GM12878 (cell line): ENCODE data around the gene KCNN3. TPM values are rescaled to one million over a fixed set of nuclear protein-coding genes. Genes with fewer than 3 reads are reported as not detected.
A peak's percentile ranks its signal among the peaks of the same experiment; 100 is the strongest.

ENCODE experiments used
- CBX3 ChIP-seq: fragments of 200-600 bp; sonication (generic); IDR thresholded peaks from 2 replicates; pipeline ENCODE4 v1.6.1; 2016; ENCODE audit warnings: low read depth, borderline replicate concordance
- CEBPB ChIP-seq, 2 experiments: fragments of 150-350 bp in 1 of 2; IDR thresholded peaks; 2 replicates each; pipeline ENCODE4 v1.6.1; 2012 to 2014; ENCODE audit warnings: low read depth in 2 of 2, low read length in 2 of 2, borderline replicate concordance in 1 of 2, inconsistent platforms in 1 of 2
- CHD2 ChIP-seq: IDR thresholded peaks from 2 replicates; pipeline ENCODE4 v1.6.1; 2011; ENCODE audit warnings: low read depth, low read length, improper control_type of control experiment, borderline replicate concordance
- EED ChIP-seq: sonication (generic); IDR thresholded peaks from 2 replicates; pipeline ENCODE4 v1.6.1; 2016; ENCODE audit warnings: antibody characterized with exemption, low read depth
- EP300 ChIP-seq, 2 experiments: fragments of 150-350 bp in 1 of 2; IDR thresholded peaks; 2 replicates each; pipeline ENCODE4 v1.6.1; 2011 to 2012; ENCODE audit warnings: low read depth in 2 of 2, low read length in 2 of 2, borderline replicate concordance in 1 of 2, improper control_type of control experiment in 1 of 2, inconsistent platforms in 1 of 2; ENCODE audit not compliant: control insufficient read depth in 1 of 2
- HDAC2 ChIP-seq: fragments of 200-600 bp; sonication (generic); IDR thresholded peaks from 2 replicates; pipeline ENCODE4 v1.6.1; 2017
- NFYA ChIP-seq: IDR thresholded peaks from 2 replicates; pipeline ENCODE4 v1.6.1; 2011; ENCODE audit warnings: low read depth, mild to moderate bottlenecking, low read length, improper control_type of control experiment, borderline replicate concordance
- NR2C2 ChIP-seq: IDR thresholded peaks from 2 replicates; pipeline ENCODE4 v1.6.1; 2011; ENCODE audit warnings: borderline replicate concordance, low read depth; ENCODE audit not compliant: control insufficient read depth, insufficient read length
- PBX3 ChIP-seq: IDR thresholded peaks from 2 replicates; pipeline ENCODE4 v1.6.1; 2011; ENCODE audit warnings: mild to moderate bottlenecking, low read depth, low read length, moderate library complexity; ENCODE audit not compliant: insufficient replicate concordance
- POLR2AphosphoS5 ChIP-seq: IDR thresholded peaks from 2 replicates; pipeline ENCODE4 v1.6.1; 2011; ENCODE audit warnings: mild to moderate bottlenecking, low read length, inconsistent platforms
- PRDM15 ChIP-seq: fragments of 450-650 bp; formaldehyde crosslinking; IDR thresholded peaks from 2 replicates; pipeline ENCODE4 v1.4.0; 2020; ENCODE audit warnings: mild to moderate bottlenecking, moderate library complexity
- RUNX3 ChIP-seq: IDR thresholded peaks from 2 replicates; pipeline ENCODE4 v1.6.1; 2012; ENCODE audit warnings: low read length, inconsistent platforms
- SKIL ChIP-seq: fragments of 450-650 bp; IDR thresholded peaks from 2 replicates; pipeline ENCODE4 v1.6.1; 2017; ENCODE audit warnings: mild to moderate bottlenecking, low read depth, inconsistent platforms; ENCODE audit not compliant: poor library complexity, severe bottlenecking
- TARDBP ChIP-seq: IDR thresholded peaks from 2 replicates; pipeline ENCODE4 v1.6.1; 2016; ENCODE audit warnings: borderline replicate concordance
- TCF12 ChIP-seq: IDR thresholded peaks from 2 replicates; pipeline ENCODE4 v1.6.1; 2011; ENCODE audit warnings: low read depth, mild to moderate bottlenecking, low read length
- YY1 ChIP-seq: IDR thresholded peaks from 2 replicates; pipeline ENCODE4 v1.6.1; 2011; ENCODE audit warnings: low read depth, mild to moderate bottlenecking, low read length
- ZNF24 ChIP-seq: fragments of 450-650 bp; IDR thresholded peaks from 2 replicates; pipeline ENCODE4 v1.6.1; 2017; ENCODE audit warnings: antibody characterized with exemption, mild to moderate bottlenecking
- ZNF687 ChIP-seq: fragments of 450-650 bp; IDR thresholded peaks from 2 replicates; pipeline ENCODE4 v1.6.1; 2017; ENCODE audit warnings: mild to moderate bottlenecking, moderate library complexity
- polyA plus RNA-seq, 11 experiments: library from polyadenylated mRNA; depleted of rRNA in 4 of 11; unstranded in 6 of 11; stranded (reverse) in 5 of 11; fragments of >200 nt; fragmentation: Nextera tagmentation in 4 of 11; fragmentation: Illumina TruSeq in 1 of 11; extraction: Ambion mirVana in 4 of 11; extraction: Trizol in 1 of 11; gene quantifications; 1 replicate in 1 of 11; 2 replicates in 10 of 11; pipeline versions ENCODE4 v1.2.1 to v1.2.3, GENCODE V29; 2011 to 2016; ENCODE audit warnings: inconsistent platforms in 2 of 11, missing spikeins in 2 of 11, low read depth in 1 of 11
- total RNA-seq, 4 experiments: library from RNA; depleted of rRNA in 3 of 4; stranded (reverse); fragments of >200 nt in 3 of 4; fragmentation: Illumina TruSeq in 1 of 4; extraction: Trizol in 1 of 4; gene quantifications; 2 replicates each; pipeline versions ENCODE4 v1.2.1 to v1.2.3, GENCODE V29; 2013 to 2021

Gene KCNN3
- total and polyA plus RNA-seq, 10 of the 15 experiments (the other 5 are each of a cell fraction or from before 2014, with no cell fraction given), result 3.5 to 26.4 (median 14.9) TPM

- TF ChIP-seq CEBPB (IDR thresholded peaks at IDR 0.05; ENCODE audit: borderline replicate concordance in 1 of 2, low read depth in 2 of 2, low read length in 2 of 2), result no peak
- peak in 1 of 2 experiments; percentile 90; a peak in 2 of 4 replicates for TF ChIP-seq EP300 (IDR thresholded peaks at IDR 0.05; ENCODE audit: borderline replicate concordance in 1 of 2, control insufficient read depth in 1 of 2, low read depth in 2 of 2, low read length in 2 of 2)
- no peak for TF ChIP-seq CBX3
- no peak for TF ChIP-seq PRDM15
- TF ChIP-seq ZNF687, result peak; percentile 100
- no peak for TF ChIP-seq NFYA
- peak; percentile 56 for TF ChIP-seq SKIL
- TF ChIP-seq TARDBP, result no peak
- peak; percentile 77; the same call in 1 of the 2 replicates for TF ChIP-seq YY1
- no peak; the same call in none of the 2 replicates for TF ChIP-seq TCF12
- 0 out of 2 replicates have a peak, but pooled peaks have one; percentile 61 for TF ChIP-seq CHD2
- TF ChIP-seq NR2C2, result no peak
- TF ChIP-seq ZNF24, result no peak
- TF ChIP-seq HDAC2, result no peak
- no peak for TF ChIP-seq RUNX3
- peak; percentile 46; the same call in 1 of the 2 replicates for TF ChIP-seq EED
- TF ChIP-seq PBX3, result no peak
- TF ChIP-seq POLR2AphosphoS5, result peak; percentile 85
Observed at GRCh38 chr1:154860156-154860870, 9.8 kb downstream of the KCNN3 start (continued).
